Left hindlimb (tissue), 1 donor: Measurements from ENCODE around the gene METRN.

Source experiments
- DNase-seq: peaks from one replicate; pipeline ENCODE4 v3.0.0-alpha.2; 2018

METRN gene

GRCh38 chr16:725463-726187, 10.7 kb downstream of the METRN start:
- peak; percentile 36 for DNase-seq

GRCh38 chr16:726188-726437, 11.2 kb downstream of the METRN start:
- no peak for DNase-seq

GRCh38 chr16:726438-727290, 11.7 kb downstream of the METRN start, which contains the start of the genes CCDC78 and HAGHL:
CCDC78 (minus strand) TSS chr16:726443; CDS start chr16:726367, 76 bp downstream.
HAGHL (plus strand) TSS chr16:727106; CDS start chr16:727510, 404 bp downstream.
- DNase-seq = peak; percentile 52

- DNase-seq = peak; percentile 43
These were observed 12.5 kb downstream of the METRN start for GRCh38 chr16:727291-727977.

- DNase-seq = peak; percentile 75
These were observed 13.4 kb downstream of the METRN start for GRCh38 chr16:728131-728889.

GRCh38 chr16:728890-729744, 14.2 kb downstream of the METRN start:
- peak; percentile 33 for DNase-seq

- DNase-seq = peak; percentile 27
These were observed 15.1 kb downstream of the METRN start for GRCh38 chr16:729768-730665.

- DNase-seq = peak; percentile 21
These were observed 16.0 kb downstream of the METRN start for GRCh38 chr16:730666-731509.

GRCh38 chr16:732332-732731, 17.4 kb downstream of the METRN start:
- peak; percentile 24 for DNase-seq

GRCh38 chr16:732936-733335, 18.0 kb downstream of the METRN start:
- no peak for DNase-seq

- DNase-seq = no peak
These were observed 18.7 kb downstream of the METRN start for GRCh38 chr16:733382-734207.

- DNase-seq = no peak
These were observed 19.5 kb downstream of the METRN start for GRCh38 chr16:734208-734980.

GRCh38 chr16:734981-735881, 20.3 kb downstream of the METRN start:
- DNase-seq = no peak

GRCh38 chr16:735982-736453, 21.1 kb downstream of the METRN start:
- peak; percentile 8 for DNase-seq

GRCh38 chr16:736936-737481, 22.1 kb downstream of the METRN start:
- DNase-seq = peak; percentile 23
